Body of pancreas (tissue), 4 donors: Measurements from ENCODE around the gene DAPP1.

ENCODE experiments used
- POLR2A ChIP-seq, 3 donors: fragments of 450-650 bp; IDR thresholded peaks; one replicate each; pipeline ENCODE4 v1.6.1; 2016; ENCODE audit warnings: antibody characterized with exemption in 3 of 3, mild to moderate bottlenecking in 2 of 3
- TF ChIP-seq, protein P1 (sequence below), 7 experiments: fragments of 450-650 bp in 4 of 7; fragments of 200-600 bp in 3 of 7; sonication (generic) in 3 of 7; IDR thresholded peaks; one replicate each; pipeline ENCODE4 v1.5.1; 2016 to 2019; ENCODE audit warnings: antibody characterized with exemption in 7 of 7

DNA sequence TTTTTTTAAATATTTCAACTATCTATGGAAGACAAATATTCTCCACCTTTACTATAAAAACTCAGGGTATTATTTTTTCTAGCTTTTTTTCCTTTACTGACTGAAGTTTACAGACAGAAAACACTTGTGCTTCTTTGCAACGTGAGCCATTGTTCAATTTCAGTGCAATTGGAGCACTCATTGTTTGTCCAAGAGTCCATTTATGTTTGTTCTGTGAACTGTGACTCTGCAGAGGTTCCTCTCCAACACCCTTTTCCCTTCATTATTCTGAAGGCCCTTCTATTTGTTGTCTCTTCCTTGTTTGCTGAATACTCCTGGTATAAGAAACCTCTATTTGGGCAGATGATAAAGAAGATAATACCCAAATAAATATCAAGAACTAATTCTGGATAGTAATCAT lies 37.4 kb downstream of the DAPP1 start:
- TF ChIP-seq, protein P1, sequence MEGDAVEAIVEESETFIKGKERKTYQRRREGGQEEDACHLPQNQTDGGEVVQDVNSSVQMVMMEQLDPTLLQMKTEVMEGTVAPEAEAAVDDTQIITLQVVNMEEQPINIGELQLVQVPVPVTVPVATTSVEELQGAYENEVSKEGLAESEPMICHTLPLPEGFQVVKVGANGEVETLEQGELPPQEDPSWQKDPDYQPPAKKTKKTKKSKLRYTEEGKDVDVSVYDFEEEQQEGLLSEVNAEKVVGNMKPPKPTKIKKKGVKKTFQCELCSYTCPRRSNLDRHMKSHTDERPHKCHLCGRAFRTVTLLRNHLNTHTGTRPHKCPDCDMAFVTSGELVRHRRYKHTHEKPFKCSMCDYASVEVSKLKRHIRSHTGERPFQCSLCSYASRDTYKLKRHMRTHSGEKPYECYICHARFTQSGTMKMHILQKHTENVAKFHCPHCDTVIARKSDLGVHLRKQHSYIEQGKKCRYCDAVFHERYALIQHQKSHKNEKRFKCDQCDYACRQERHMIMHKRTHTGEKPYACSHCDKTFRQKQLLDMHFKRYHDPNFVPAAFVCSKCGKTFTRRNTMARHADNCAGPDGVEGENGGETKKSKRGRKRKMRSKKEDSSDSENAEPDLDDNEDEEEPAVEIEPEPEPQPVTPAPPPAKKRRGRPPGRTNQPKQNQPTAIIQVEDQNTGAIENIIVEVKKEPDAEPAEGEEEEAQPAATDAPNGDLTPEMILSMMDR (IDR thresholded peaks at IDR 0.05) = no peak
- no peak for TF ChIP-seq POLR2A (IDR thresholded peaks at IDR 0.05)
